Endodermal cell (in vitro differentiated cells): ENCODE results near the gene NKD2. TPM values are rescaled to one million over a fixed set of nuclear protein-coding genes. Genes with fewer than 3 reads are reported as not detected.

Source experiments
- DNase-seq: peaks from one replicate; pipeline ENCODE4 v3.0.0-alpha.2; 2017
- H3K27ac ChIP-seq: 2 replicates; pipeline ENCODE4 v1.5.1; 2013; ENCODE audit warnings: mild to moderate bottlenecking, low read depth, low read length, moderate library complexity
- H3K27me3 ChIP-seq: 2 replicates; pipeline ENCODE4 v1.6.1; 2013; ENCODE audit warnings: mild to moderate bottlenecking, low read length, moderate library complexity; ENCODE audit not compliant: insufficient read depth, control insufficient read depth, poor library complexity, severe bottlenecking
- H3K36me3 ChIP-seq: 2 replicates; pipeline ENCODE4 v1.7.0; 2013; ENCODE audit warnings: mild to moderate bottlenecking, low read length, moderate library complexity; ENCODE audit not compliant: control insufficient read depth, insufficient read depth
- H3K4me1 ChIP-seq: one replicate; pipeline ENCODE4 v1.7.0; 2013; ENCODE audit warnings: low read length; ENCODE audit not compliant: control insufficient read depth, insufficient read depth
- H3K4me3 ChIP-seq: 2 replicates; pipeline ENCODE4 v1.5.1; 2013; ENCODE audit warnings: mild to moderate bottlenecking, low read length, moderate library complexity
- H3K9ac ChIP-seq: 2 replicates; pipeline ENCODE4 v1.6.1; 2013; ENCODE audit warnings: mild to moderate bottlenecking, low read length, moderate library complexity; ENCODE audit not compliant: poor library complexity, severe bottlenecking; ENCODE audit errors: extremely low read depth
- H3K9me3 ChIP-seq: 2 replicates; pipeline ENCODE4 v1.6.1; 2013; ENCODE audit warnings: mild to moderate bottlenecking, low read length, moderate library complexity; ENCODE audit not compliant: control insufficient read depth
- H3K27ac Mint-ChIP-seq: 2 replicates; pipeline ENCODE4 v1.8.0; 2020; ENCODE audit warnings: mixed read lengths
- H3K27me3 Mint-ChIP-seq: 2 replicates; pipeline ENCODE4 v1.8.0; 2021; ENCODE audit warnings: mild to moderate bottlenecking, mixed read lengths; ENCODE audit not compliant: insufficient read depth
- H3K36me3 Mint-ChIP-seq: 2 replicates; pipeline ENCODE4 v1.8.0; 2020; ENCODE audit warnings: low read depth, mixed read lengths
- H3K4me1 Mint-ChIP-seq: 2 replicates; pipeline ENCODE4 v1.8.0; 2020; ENCODE audit warnings: mixed read lengths
- H3K4me3 Mint-ChIP-seq: 2 replicates; pipeline ENCODE4 v1.8.0; 2020; ENCODE audit warnings: mild to moderate bottlenecking, moderate library complexity, mixed read lengths
- H3K9me3 Mint-ChIP-seq: 2 replicates; pipeline ENCODE4 v1.8.0; 2020; ENCODE audit warnings: mild to moderate bottlenecking, mixed read lengths
- WGBS, 2 experiments: methylation state at CpG; one replicate each; pipeline versions ENCODE4 v1.1.5 to v1.1.7; 2013; ENCODE audit warnings: missing lambda C conversion rate in 2 of 2, mixed read lengths in 1 of 2; ENCODE audit not compliant: insufficient coverage in 1 of 2, insufficient read length in 1 of 2; 5-methylcytosine and 5-hydroxymethylcytosine counted together
- total RNA-seq, 2 donors: library from RNA; stranded (reverse); fragmentation: NEBNext Ultra II Directional in 1 of 2; extraction: Animal tissue kit (Norgen Biotek cat#: 25700) in 1 of 2; gene quantifications; 2 replicates in 1 of 2; 3 replicates in 1 of 2; pipeline ENCODE4 v1.2.1, GENCODE V29; 2021
- TF ChIP-seq, protein P1 (sequence below): fragments of 200-600 bp; sonication (generic); conservative IDR thresholded peaks from 2 replicates; pipeline ENCODE4 v1.5.0; 2021; ENCODE audit warnings: antibody characterized with exemption, mild to moderate bottlenecking

Gene NKD2
- total RNA-seq, 2 donors from 2014 or later: 11.2 to 13.9 TPM

DNA sequence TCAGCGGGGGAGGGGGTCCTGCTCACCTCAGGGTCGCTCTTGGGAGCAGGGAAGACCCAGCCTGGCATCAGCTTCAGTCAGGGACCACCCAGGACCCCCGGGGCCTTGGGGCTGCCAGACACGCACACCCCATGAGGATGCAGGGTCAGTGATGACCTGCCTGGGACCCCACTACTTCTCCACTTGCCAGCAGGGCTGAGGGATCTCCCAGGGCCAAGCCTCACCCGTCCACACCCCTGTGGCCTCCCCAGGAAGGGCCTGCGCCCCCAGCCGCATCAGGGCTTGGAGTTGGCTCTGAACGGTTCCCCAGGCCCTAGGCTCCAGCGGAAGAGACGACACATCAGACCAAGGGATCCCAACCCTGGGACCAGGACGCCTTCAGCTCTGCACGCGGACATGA lies 69.6 kb downstream of the NKD2 start:
- TF ChIP-seq, protein P1, sequence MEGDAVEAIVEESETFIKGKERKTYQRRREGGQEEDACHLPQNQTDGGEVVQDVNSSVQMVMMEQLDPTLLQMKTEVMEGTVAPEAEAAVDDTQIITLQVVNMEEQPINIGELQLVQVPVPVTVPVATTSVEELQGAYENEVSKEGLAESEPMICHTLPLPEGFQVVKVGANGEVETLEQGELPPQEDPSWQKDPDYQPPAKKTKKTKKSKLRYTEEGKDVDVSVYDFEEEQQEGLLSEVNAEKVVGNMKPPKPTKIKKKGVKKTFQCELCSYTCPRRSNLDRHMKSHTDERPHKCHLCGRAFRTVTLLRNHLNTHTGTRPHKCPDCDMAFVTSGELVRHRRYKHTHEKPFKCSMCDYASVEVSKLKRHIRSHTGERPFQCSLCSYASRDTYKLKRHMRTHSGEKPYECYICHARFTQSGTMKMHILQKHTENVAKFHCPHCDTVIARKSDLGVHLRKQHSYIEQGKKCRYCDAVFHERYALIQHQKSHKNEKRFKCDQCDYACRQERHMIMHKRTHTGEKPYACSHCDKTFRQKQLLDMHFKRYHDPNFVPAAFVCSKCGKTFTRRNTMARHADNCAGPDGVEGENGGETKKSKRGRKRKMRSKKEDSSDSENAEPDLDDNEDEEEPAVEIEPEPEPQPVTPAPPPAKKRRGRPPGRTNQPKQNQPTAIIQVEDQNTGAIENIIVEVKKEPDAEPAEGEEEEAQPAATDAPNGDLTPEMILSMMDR: no peak
- no peaks in the 10 kb centered on the region for H3K36me3 ChIP-seq
- no peak overlapping the region for H3K27ac Mint-ChIP-seq

GRCh38 chr5:1078851-1079250 lies 70.2 kb downstream of the NKD2 start:
- TF ChIP-seq, protein P1: no peak
- H3K9ac ChIP-seq: no peak overlapping the region
- no peaks in the 10 kb centered on the region for H3K36me3 ChIP-seq
- Mint-ChIP-seq H3K4me3 (no peak overlapping the region), H3K4me1 (no peaks in the 10 kb centered on the region), H3K9me3 (no peaks in the 10 kb centered on the region), H3K27me3 (no peaks in the 10 kb centered on the region), H3K36me3 (peaks cover 27% of the 10 kb centered on the region), H3K27ac (no peak overlapping the region)
- H3K27me3 ChIP-seq: no peaks in the 10 kb centered on the region
- no peaks in the 10 kb centered on the region for H3K4me1 ChIP-seq
- H3K9me3 ChIP-seq: no peaks in the 10 kb centered on the region
- DNase-seq: no peak
- 94 to 95% methylated on average over 12 to 23 of the region's 23 CpGs for WGBS, 2 experiments
- H3K4me3 ChIP-seq: no peak overlapping the region
- H3K27ac ChIP-seq: no peak overlapping the region

More for the DNA sequence above, 69.6 kb downstream of the NKD2 start:
- no peaks in the 10 kb centered on the region for H3K9me3 ChIP-seq
- no peak for DNase-seq
- no peaks in the 10 kb centered on the region for H3K4me1 Mint-ChIP-seq
- WGBS, 2 experiments: 92 to 97% methylated on average over 9 to 13 of the region's 13 CpGs
- peaks cover 27% of the 10 kb centered on the region for H3K36me3 Mint-ChIP-seq
- H3K27me3 Mint-ChIP-seq: no peaks in the 10 kb centered on the region
- no peak overlapping the region for H3K9ac ChIP-seq
- H3K4me3 Mint-ChIP-seq: no peak overlapping the region
- no peaks in the 10 kb centered on the region for H3K4me1 ChIP-seq
- no peak overlapping the region for H3K4me3 ChIP-seq
- no peaks in the 10 kb centered on the region for H3K27me3 ChIP-seq
- H3K9me3 Mint-ChIP-seq: no peaks in the 10 kb centered on the region
- no peak overlapping the region for H3K27ac ChIP-seq

DNA sequence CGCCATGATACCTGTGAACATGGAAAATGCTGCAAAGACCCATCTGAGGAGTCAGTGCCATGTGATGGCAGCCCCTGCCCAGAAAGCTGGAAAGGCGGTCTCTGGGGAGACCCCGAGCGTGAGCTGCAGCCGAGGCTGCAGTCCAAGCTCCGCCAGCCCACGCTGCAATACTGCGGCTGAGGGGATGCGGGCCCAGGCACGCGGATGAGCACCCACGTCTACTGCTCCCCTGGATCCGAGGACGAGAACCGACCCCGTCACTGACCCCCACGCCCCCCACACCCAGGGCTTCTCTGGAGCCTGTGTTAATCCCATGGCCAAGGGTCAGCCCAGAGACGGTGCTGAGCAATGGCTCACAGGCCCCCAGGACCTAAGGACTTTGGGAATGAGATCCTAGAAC lies 70.9 kb downstream of the NKD2 start:
- no peak overlapping the region for H3K27ac ChIP-seq
- no peaks in the 10 kb centered on the region for H3K9me3 Mint-ChIP-seq
- H3K4me3 Mint-ChIP-seq: no peak overlapping the region
- H3K27me3 ChIP-seq: no peaks in the 10 kb centered on the region
- H3K9me3 ChIP-seq: no peaks in the 10 kb centered on the region
- H3K36me3 ChIP-seq: no peaks in the 10 kb centered on the region
- TF ChIP-seq, protein P1: no peak
- no peak overlapping the region for H3K27ac Mint-ChIP-seq
- WGBS, 2 experiments: 95 to 100% methylated on average over 1 to 18 of the region's 18 CpGs
- peaks cover 30% of the 10 kb centered on the region for H3K36me3 Mint-ChIP-seq
- H3K9ac ChIP-seq: no peak overlapping the region
- H3K4me1 ChIP-seq: no peaks in the 10 kb centered on the region
- H3K27me3 Mint-ChIP-seq: no peaks in the 10 kb centered on the region
- no peak for DNase-seq
- no peaks in the 10 kb centered on the region for H3K4me1 Mint-ChIP-seq
- H3K4me3 ChIP-seq: no peak overlapping the region
